Glomerular visceral epithelial cell (primary cell): Measurements from ENCODE around the gene TBXAS1.

Experiments
- DNase-seq: peaks from one replicate; pipeline ENCODE4 v3.0.0-alpha.2; 2016; ENCODE audit errors: extremely low spot score

Gene TBXAS1

GRCh38 chr7:140047197-140047596 is 218.1 kb downstream of the TBXAS1 start:
- DNase-seq: no peak

- no peak for DNase-seq
Measured at GRCh38 chr7:140048138-140048537, 219.1 kb downstream of the TBXAS1 start.

- DNase-seq: no peak
Measured at GRCh38 chr7:140048989-140049338, 219.9 kb downstream of the TBXAS1 start.

GRCh38 chr7:140049339-140050024 is 220.4 kb downstream of the TBXAS1 start:
- DNase-seq: peak; percentile 7

- DNase-seq: no peak
Measured at GRCh38 chr7:140050100-140050499, 221.0 kb downstream of the TBXAS1 start.

- no peak for DNase-seq
Measured at GRCh38 chr7:140051820-140052219, 222.8 kb downstream of the TBXAS1 start.

GRCh38 chr7:140053812-140054539 is 224.9 kb downstream of the TBXAS1 start:
- DNase-seq: no peak

- no peak for DNase-seq
Measured at GRCh38 chr7:140054751-140055150, 225.7 kb downstream of the TBXAS1 start.

GRCh38 chr7:140055833-140056232 is 226.8 kb downstream of the TBXAS1 start:
- no peak for DNase-seq

GRCh38 chr7:140056431-140057142 is 227.5 kb downstream of the TBXAS1 start:
- DNase-seq: no peak

GRCh38 chr7:140057143-140057535 is 228.1 kb downstream of the TBXAS1 start:
- no peak for DNase-seq

- no peak for DNase-seq
Measured at GRCh38 chr7:140058517-140058916, 229.5 kb downstream of the TBXAS1 start.

- peak; percentile 86 for DNase-seq
Measured at GRCh38 chr7:140059273-140060242, 230.5 kb downstream of the TBXAS1 start.

- no peak for DNase-seq
Measured at GRCh38 chr7:140060243-140060630, 231.2 kb downstream of the TBXAS1 start.

- no peak for DNase-seq
Measured at GRCh38 chr7:140060788-140061606, 231.9 kb downstream of the TBXAS1 start.

- peak; percentile 2 for DNase-seq
Measured at GRCh38 chr7:140061607-140061930, 232.5 kb downstream of the TBXAS1 start.

- peak; percentile 20 for DNase-seq
Measured at GRCh38 chr7:140062118-140062527, 233.1 kb downstream of the TBXAS1 start.

- DNase-seq: peak; percentile 89
Measured at GRCh38 chr7:140062528-140063299, 233.7 kb downstream of the TBXAS1 start, which contains the start of gene PARP12. PARP12 (minus strand) TSS chr7:140062951; CDS start chr7:140062847, 104 bp downstream.

- no peak for DNase-seq
Measured at GRCh38 chr7:140067052-140067451, 238.0 kb downstream of the TBXAS1 start.

GRCh38 chr7:140068033-140068432 is 239.0 kb downstream of the TBXAS1 start:
- DNase-seq: no peak
